DND-41 (cell line): ENCODE measurements around the gene FAM200C.

Source experiments
- EZH2 ChIP-seq: IDR thresholded peaks from 3 replicates; pipeline ENCODE4 v1.6.1; 2012; ENCODE audit warnings: borderline replicate concordance, low read depth, mild to moderate bottlenecking, moderate library complexity, low read length, inconsistent platforms; ENCODE audit not compliant: severe bottlenecking
- TF ChIP-seq, protein P1 (sequence below): IDR thresholded peaks from 2 replicates; pipeline ENCODE4 v1.5.1; 2012; ENCODE audit warnings: borderline replicate concordance, low read length, moderate library complexity, mild to moderate bottlenecking; ENCODE audit not compliant: poor library complexity, severe bottlenecking; ENCODE audit errors: extremely low read depth

DNA sequence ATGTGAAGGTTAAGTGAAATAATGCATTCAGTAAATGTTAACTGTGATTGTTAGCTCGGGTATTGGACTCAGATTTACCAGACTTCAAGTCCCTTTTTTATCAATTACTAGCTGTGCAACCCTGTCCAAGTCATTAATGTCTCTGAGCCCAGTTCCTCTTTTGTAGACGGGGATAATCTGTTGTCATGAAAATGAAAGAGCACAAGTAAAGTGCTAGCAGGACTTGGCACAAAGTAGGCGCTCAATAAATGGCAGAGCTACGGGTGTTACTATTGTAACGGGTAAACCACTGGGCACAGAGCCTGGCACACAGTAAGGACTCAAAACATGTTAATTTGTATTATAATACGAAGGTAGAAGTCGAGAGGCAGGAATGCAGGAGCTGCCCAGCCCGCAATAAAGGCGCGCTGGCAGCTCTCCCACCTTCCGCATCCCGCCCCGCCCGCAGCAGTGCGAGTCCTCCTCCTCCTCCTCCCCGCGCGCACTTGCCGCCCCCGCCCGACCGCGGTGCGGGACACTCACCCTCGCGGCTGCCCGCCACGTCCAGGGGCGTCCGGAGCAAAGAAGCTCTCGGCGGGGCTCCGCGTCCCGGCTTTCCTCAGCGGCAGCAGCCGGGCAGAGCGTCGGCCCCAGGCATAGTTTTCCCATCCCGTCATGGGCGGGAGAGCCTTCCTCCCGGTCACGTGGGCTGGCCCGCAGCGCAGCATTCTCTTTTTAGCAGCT lies 29.7 kb downstream of the FAM200C start, which contains the start of gene C1QTNF2:
- TF ChIP-seq, protein P1, sequence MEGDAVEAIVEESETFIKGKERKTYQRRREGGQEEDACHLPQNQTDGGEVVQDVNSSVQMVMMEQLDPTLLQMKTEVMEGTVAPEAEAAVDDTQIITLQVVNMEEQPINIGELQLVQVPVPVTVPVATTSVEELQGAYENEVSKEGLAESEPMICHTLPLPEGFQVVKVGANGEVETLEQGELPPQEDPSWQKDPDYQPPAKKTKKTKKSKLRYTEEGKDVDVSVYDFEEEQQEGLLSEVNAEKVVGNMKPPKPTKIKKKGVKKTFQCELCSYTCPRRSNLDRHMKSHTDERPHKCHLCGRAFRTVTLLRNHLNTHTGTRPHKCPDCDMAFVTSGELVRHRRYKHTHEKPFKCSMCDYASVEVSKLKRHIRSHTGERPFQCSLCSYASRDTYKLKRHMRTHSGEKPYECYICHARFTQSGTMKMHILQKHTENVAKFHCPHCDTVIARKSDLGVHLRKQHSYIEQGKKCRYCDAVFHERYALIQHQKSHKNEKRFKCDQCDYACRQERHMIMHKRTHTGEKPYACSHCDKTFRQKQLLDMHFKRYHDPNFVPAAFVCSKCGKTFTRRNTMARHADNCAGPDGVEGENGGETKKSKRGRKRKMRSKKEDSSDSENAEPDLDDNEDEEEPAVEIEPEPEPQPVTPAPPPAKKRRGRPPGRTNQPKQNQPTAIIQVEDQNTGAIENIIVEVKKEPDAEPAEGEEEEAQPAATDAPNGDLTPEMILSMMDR: no peak
- no peak for TF ChIP-seq EZH2
